ENCODE results near the gene MEAF6. TPM values are rescaled to one million over a fixed set of nuclear protein-coding genes. Genes with fewer than 3 reads are reported as not detected.

The MEAF6 gene
- total and polyA plus RNA-seq, 2 of the 8 experiments (the other 6 are each of a cell fraction or from before 2014, with no cell fraction given) = 23.0 to 38.8 TPM

DNA sequence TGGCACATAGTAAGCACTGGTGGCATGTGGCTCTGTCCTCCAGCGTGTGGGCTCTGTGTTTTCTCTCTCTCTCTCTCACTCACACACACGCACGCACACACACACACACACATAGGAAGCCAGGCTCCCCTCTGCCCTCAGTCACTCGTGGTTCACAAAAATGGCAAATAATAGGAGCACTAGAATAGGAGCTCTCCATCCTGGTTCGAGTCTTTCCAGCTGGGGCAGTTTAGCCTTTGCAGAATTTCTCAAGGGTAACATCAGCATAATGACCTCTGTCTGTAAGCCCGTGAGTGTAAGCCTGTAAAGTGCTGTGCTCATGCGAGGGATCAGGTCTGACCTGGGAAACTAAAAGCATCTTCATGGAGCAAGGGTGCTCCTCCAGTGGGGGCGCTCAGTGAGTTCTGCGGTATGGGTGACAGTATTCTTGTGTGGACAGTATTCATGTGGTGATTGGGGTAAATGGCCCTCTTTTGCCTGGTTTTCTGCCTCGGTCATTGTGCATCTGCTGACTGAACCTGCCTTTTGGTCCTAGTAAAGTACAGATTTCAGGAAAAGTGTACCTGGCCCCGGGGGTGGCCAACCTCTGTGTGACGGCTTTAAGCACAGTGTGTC lies 41.0 kb downstream of the MEAF6 start:
- Histone ChIP-seq H3K79me1 (ENCODE audit: low read depth, low read length) (peaks cover 6% of the 10 kb centered on the region), H3K56ac (replicated peaks; ENCODE audit: insufficient read length, low read depth, low read length) (no peak overlapping the region), H3K27ac (ENCODE audit: low read depth, low read length) (no peak overlapping the region), H3K18ac (ENCODE audit: extremely low read depth, low read length) (peak overlapping the region; percentile 42; the same call in 1 of the 2 replicates), H4K5ac (ENCODE audit: insufficient read length, low read depth, low read length) (no peak overlapping the region), H3K27me3 (replicated peaks in 1 of 4; ENCODE audit: control insufficient read depth in 3 of 4, extremely low read depth in 1 of 4, insufficient read depth in 3 of 4, low read length in 3 of 4) (peaks cover 1 to 13% (median 9%) of the 10 kb centered on the region in 4 experiments; a peak in 6 of 7 replicates), H2AFZ (ENCODE audit: low read length) (no peak overlapping the region), H2BK12ac (ENCODE audit: low read depth, low read length) (peak overlapping the region; percentile 98; the same call in 1 of the 2 replicates), H2BK15ac (ENCODE audit: low read length) (peak overlapping the region; percentile 99; the same call in 1 of the 2 replicates), H3K4me3 (ENCODE audit: extremely low read depth in 1 of 4, insufficient read depth in 2 of 4, low read depth in 3 of 4, low read length in 4 of 4) (peak overlapping the region; percentile 46 to 76 (median 62); a peak in 7 of 8 replicates), H3K23ac (ENCODE audit: insufficient read length) (no peak overlapping the region), H2AK5ac (ENCODE audit: low read depth, low read length) (no peak overlapping the region), H2BK5ac (ENCODE audit: low read depth, low read length) (no peak overlapping the region), H4K8ac (ENCODE audit: extremely low read depth, insufficient read depth, low read length) (no peak overlapping the region), H2BK20ac (ENCODE audit: low read length) (no peak overlapping the region; the same call in 1 of the 2 replicates), H4K91ac (replicated peaks; ENCODE audit: insufficient read length, low read length) (no peak overlapping the region), H3K4me1 (replicated peaks in 1 of 4; ENCODE audit: control insufficient read depth in 3 of 4, insufficient read depth in 4 of 4, low read length in 3 of 4) (peaks cover 6 to 58% (median 36%) of the 10 kb centered on the region in 4 experiments), H3K9ac (replicated peaks in 1 of 4; ENCODE audit: extremely low read depth in 1 of 4, low read depth in 3 of 4, low read length in 3 of 4) (peak overlapping the region in 1 of 4 experiments; percentile 6; a peak in 3 of 7 replicates), H3K14ac (ENCODE audit: insufficient read length) (no peak overlapping the region), H3K36me3 (ENCODE audit: control insufficient read depth in 2 of 4, insufficient read depth in 4 of 4, low read length in 3 of 4) (peaks cover 0 to 7% (median 3%) of the 10 kb centered on the region in 4 experiments; a peak in 3 of 8 replicates), H3K9me3 (ENCODE audit: insufficient read depth in 2 of 2, low read depth in 1 of 2, low read length in 1 of 2) (no peaks in the 10 kb centered on the region), H3K23me2 (ENCODE audit: low read depth, low read length) (peaks cover 8% of the 10 kb centered on the region), H2BK120ac (replicated peaks; ENCODE audit: low read depth, low read length) (no peak overlapping the region), H3K4ac (replicated peaks; ENCODE audit: insufficient read length, low read depth, low read length) (peak overlapping the region; percentile 54), H3K79me2 (ENCODE audit: control insufficient read depth in 1 of 2, insufficient read depth in 2 of 2, low read length in 2 of 2) (peaks cover 0 to 22% of the 10 kb centered on the region in 2 experiments; a peak in 2 of 4 replicates), H3K4me2 (ENCODE audit: insufficient read depth in 1 of 2, low read depth in 2 of 2, low read length in 2 of 2) (peak overlapping the region; percentile 75 to 98), H4K20me1 (replicated peaks in 1 of 2; ENCODE audit: control insufficient read depth in 1 of 2, insufficient read depth in 2 of 2, low read length in 2 of 2) (peaks cover 0 to 18% of the 10 kb centered on the region in 2 experiments)
- POLR2A ChIA-PET (ENCODE audit: partially characterized antibody) = interaction anchor here (0.7 to 5.7 kb wide), 13 partner anchors 10 to 219 kb away, joined by 3 to 68 read pairs (median 5); partner anchors contain the start of genes CDCA8 and MEAF6
- WGBS, 2 experiments (ENCODE audit: extremely low coverage in 1 of 2, insufficient coverage in 1 of 2, insufficient read length in 1 of 2, insufficient replicate concordance in 2 of 2, low coverage in 1 of 2, low lambda C conversion rate in 2 of 2, missing lambda C conversion rate in 1 of 2) = 54% methylated on average over 12 of the region's 12 CpGs; no CpG with 5 or more reads in 1 of the 2 experiments
- no peak for DNase-seq (ENCODE audit: low read depth in 1 of 2, low spot score in 2 of 2)
- TF ChIP-seq CBX8 (IDR thresholded peaks at IDR 0.05; ENCODE audit: borderline replicate concordance, low read depth, low read length) (no peak), NRF1 (IDR thresholded peaks at IDR 0.05; ENCODE audit: low read depth, low read length) (no peak)
- TF ChIP-seq, protein P1, sequence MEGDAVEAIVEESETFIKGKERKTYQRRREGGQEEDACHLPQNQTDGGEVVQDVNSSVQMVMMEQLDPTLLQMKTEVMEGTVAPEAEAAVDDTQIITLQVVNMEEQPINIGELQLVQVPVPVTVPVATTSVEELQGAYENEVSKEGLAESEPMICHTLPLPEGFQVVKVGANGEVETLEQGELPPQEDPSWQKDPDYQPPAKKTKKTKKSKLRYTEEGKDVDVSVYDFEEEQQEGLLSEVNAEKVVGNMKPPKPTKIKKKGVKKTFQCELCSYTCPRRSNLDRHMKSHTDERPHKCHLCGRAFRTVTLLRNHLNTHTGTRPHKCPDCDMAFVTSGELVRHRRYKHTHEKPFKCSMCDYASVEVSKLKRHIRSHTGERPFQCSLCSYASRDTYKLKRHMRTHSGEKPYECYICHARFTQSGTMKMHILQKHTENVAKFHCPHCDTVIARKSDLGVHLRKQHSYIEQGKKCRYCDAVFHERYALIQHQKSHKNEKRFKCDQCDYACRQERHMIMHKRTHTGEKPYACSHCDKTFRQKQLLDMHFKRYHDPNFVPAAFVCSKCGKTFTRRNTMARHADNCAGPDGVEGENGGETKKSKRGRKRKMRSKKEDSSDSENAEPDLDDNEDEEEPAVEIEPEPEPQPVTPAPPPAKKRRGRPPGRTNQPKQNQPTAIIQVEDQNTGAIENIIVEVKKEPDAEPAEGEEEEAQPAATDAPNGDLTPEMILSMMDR (IDR thresholded peaks at IDR 0.05; ENCODE audit: control extremely low read depth in 1 of 3, insufficient read depth in 1 of 3, low read depth in 1 of 3, low read length in 3 of 3) = no peak
- TF ChIP-seq, protein P2, sequence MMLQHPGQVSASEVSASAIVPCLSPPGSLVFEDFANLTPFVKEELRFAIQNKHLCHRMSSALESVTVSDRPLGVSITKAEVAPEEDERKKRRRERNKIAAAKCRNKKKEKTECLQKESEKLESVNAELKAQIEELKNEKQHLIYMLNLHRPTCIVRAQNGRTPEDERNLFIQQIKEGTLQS (IDR thresholded peaks at IDR 0.05; ENCODE audit: insufficient read depth, low read depth, low read length) = no peak
- FAIRE-seq = no peak
- CTCF ChIA-PET (ENCODE audit: partially characterized antibody) = interaction anchor here (1.0 to 17.4 kb wide), 5 partner anchors 7 to 926 kb away, joined by 3 to 213 read pairs (median 12); no protein-coding TSS in a partner anchor
